ENCODE results near the gene ITGA5.
A peak's percentile ranks its signal among the peaks of the same experiment; 100 is the strongest.

The ITGA5 gene

DNA sequence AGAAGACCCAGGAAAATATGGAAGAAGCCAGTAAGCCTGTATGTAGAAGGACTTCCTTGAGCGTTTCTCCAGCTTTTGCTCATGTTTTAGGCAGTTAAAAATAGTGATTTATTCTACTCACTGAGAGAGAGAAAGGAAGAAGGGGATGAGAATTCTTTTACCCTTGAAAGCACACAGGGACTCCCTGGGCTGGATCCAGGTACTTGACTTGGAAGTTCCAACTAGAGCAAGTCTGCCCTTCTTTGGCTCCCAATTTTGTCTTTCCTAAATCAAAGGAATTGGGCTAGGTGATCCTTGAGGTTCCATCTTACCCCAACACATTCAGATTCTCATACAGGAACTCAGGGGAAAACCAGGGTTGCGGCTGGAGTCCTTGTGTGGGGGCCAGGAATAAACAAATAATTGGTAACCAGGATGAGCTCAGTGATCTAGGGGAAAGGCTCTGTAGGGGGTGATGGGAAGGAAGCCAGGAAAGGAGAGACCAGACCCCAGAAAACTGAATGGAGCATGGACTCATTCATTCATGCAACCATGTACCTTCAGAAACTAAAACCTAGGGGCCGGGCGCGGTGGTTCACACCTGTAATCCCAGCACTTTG lies 11.5 kb upstream of the ITGA5 start:
- DNase-seq (ENCODE audit: low read depth), result no peak

DNA sequence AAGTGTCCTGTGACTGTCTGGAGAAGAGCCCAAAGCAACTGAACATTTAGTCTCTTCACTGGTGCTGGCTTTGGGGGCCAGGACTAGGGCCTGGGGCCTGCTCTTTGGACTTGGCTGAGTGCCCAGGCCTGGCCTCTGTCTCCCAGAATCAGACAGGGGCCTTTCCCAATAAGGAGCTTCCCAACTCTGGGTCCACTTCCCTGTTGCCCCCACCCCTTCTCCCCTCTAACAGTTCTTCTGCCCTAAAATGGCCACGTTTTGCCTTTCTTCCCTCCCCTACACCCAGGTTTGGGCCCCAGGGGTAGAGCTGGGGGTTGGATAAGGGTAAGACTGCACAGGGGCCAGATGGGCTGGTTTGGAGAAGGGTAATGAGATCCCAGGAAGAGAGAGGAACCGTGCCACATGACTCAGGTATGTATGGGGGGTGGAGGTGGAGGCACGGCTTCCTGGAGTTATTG lies 10.0 kb upstream of the ITGA5 start:
- DNase-seq (ENCODE audit: low read depth), result no peak

DNA sequence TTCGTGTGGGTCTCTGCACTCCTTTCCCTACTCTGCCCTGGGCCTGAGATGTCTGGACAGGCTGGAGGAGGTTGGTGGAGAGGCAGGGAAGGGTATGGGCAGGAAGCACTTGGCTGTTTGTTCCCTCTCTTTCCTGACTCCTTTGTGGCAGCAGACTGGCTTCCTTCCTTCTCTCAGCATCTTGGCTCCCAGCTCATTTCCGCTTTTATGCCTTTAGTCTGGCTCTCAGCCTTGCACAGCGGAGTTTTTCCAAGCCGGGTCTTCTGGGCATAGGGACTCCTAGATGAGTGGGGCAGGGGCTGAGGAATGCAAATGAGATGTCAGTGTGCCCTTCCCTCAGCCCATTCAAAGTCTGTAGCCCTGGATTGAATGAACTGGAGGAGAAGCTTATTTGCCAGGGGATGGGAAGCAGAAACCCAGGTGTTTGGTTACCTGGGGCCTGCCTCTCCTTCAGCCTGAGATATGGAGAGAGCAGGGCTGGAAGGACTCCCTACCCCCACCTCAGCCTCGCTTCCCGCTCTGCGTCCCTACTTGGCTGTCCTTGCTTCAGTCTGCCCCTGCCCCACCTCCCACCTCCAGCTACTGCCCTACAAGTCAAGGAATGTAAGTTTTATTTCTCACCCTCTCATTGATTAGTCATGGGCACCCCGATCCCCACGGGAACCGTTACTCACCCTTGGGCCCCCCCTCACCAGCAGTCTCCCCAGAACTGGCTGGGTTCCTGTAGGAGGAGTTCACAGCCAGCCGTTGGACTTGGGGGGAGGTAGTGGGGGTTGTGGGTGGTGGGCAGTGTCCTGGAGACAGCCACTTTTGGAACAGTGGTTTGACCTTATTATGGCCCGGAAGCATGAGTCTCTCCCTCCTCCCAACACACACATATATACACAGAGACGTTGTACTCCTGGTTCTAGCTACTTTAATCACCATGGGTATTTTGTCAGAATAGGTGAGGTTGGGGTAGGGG lies 9.3 kb upstream of the ITGA5 start:
- DNase-seq (ENCODE audit: low read depth), result peak; percentile 79

DNA sequence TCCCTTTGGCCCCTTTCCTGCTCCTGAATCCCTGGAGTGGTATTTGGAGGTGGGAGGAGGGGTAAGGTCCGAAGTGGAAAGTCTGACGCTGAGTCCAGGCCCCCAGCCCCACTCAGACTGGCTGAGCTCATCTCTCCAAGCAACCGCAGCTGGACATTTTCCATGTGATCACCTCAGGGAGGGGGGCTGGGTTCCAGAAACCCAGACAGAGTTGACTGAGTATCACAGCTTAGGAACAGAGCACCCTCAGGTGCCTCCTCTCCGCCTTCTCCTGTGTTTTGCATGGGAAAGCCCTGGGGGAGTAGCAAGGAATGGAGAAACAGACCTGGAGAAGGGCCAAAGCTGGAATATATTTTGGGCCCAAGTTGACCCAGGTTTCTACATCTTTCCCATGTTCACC lies 8.0 kb upstream of the ITGA5 start:
- DNase-seq (ENCODE audit: low read depth), result no peak

DNA sequence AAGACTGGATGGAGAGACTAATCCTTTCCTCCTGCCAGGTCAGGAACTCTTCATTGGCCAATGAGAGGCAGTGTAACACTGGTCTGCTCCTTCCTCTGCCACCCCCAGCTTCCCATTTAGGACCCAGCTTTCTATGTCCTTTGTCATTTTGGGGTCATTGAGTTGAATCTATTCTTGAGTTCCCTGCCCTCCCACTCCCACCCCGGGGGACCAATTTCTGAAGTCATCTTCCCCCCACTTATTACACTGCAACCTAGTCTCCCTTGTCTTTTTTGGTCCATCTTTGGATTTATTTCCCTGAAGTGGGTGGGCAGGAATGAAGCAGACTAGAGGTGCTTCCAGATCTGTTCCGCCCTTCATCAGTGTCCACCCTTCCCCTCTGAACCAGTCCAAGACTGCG lies 7.6 kb upstream of the ITGA5 start:
- no peak for DNase-seq (ENCODE audit: low read depth)

DNA sequence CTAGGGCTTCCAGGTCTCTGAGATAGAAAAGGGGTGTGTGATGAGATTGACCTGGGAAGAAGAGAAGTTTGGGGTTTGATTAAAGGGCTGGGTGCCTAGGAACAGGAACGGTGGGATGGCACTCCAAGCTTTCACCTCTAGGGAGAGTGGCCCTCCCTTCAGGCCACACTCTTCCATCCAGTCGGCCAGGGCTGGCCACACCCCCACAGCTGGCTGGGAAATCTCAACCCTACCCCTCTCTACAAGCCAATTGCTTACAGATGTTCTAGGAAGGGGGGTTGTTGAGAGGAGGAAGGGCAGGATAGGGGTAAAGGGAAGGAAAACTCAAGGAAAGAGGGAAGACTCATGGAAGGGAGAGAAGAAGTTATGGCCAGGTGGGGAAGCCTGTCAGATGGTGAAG lies 6.6 kb upstream of the ITGA5 start:
- DNase-seq (ENCODE audit: low read depth), result no peak

DNA sequence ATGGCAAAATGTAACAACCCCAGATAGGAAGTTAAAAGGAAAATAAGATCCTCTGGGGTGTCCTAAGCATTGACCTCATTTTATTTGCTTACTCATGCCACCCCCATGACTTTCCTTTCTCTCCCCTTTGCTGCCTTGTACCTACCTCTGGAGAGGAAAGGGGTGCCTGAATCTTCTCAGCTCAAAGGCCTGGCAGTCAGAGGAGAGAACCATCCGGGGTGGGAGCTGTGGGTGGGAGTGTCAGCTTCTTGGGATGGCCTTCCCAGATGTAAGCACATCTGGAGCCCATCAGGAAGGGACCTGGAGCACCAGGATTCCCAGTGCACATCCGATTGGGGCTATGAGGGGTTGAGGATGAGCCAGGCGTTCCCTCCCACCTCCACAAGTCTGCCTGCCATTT lies 5.2 kb upstream of the ITGA5 start:
- DNase-seq (ENCODE audit: low read depth), result no peak

DNA sequence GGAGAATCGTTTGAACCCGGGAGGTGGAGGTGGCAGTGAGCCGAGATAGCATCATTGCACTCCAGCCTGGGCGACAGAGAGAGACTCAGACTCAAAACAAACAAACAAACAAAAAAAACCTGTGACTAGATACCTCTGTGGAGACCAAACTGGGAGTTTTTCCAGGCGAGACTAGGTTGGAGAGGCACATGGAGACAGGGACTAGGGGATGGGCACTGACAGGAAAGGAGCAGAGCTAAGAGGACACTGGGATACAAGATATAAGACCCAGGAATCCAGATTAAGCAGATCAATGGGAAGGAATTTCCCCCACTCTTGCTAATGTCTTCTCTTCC lies 4.7 kb upstream of the ITGA5 start:
- no peak for DNase-seq (ENCODE audit: low read depth)

DNA sequence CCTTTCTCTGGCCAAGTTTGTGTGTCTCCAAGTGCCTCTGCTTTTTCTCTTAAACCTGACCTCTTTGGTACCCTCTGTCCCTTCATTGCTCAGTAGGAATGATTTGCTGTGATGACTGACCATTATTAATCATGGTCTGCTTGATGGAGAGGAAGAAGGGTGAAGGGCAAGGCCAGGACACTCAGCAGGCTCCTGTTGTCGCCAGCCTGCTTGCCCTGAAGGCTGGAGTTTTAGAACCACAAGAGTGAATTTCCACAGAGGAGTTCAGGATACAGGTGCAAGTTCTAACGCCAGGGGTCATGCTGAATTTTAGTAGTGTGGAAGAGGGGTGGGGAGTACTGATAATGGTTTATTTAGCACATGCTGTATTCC lies 2.8 kb upstream of the ITGA5 start:
- no peak for DNase-seq (ENCODE audit: low read depth)

DNA sequence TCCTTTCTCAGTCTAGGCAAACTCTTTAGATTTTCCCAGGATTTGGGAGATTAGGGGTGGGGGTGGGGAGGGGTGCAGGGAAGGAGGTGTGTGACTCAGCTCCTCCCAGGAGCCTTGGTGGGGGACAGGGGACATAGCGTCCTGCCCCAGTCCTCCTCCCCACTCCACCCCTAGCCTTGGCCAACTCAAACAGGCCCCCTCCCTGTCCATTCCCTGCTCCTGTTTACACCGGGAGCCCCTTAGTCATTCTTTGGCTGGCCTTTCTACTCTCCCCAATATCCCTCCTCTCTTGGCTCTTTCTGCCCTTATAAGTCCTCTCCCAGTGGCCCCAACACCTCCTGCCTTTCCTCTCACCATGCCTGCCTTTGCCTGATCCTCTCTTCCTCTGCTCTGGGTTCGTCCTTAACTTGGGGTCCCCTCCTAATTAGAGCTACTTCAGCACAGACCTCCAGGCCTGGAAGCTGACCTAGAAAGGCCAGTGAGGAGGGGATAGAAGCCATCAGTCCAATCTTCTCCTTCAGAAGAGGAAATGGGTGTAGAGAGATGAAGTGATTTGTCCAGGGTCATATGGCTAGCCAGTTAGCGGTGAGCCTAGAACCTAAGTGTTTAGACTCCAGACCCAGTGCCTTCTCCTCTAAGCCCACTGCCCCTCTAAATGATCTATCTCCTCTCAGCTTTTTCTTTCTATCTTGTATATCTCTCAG lies 2.3 kb upstream of the ITGA5 start:
- DNase-seq (ENCODE audit: low read depth), result no peak

DNA sequence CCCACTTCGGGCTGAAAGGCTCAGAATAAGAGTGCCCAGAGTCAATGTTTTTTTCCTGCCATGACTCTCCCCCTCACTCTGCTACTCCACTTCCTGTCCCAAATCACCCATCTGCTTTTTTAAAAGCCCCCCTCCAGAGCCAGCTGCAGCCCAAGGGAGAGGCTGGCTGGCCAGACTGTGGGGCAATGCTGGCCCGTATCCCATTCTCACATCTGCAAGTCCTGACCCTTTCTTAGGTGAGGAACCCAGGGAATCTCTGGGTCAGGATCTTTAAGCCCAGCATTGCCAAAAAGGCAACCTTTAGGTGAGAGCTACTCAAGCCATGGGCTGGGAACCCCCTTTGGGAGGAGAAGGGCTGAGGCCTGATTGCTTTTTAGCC lies 1.7 kb upstream of the ITGA5 start:
- no peak for DNase-seq (ENCODE audit: low read depth)

DNA sequence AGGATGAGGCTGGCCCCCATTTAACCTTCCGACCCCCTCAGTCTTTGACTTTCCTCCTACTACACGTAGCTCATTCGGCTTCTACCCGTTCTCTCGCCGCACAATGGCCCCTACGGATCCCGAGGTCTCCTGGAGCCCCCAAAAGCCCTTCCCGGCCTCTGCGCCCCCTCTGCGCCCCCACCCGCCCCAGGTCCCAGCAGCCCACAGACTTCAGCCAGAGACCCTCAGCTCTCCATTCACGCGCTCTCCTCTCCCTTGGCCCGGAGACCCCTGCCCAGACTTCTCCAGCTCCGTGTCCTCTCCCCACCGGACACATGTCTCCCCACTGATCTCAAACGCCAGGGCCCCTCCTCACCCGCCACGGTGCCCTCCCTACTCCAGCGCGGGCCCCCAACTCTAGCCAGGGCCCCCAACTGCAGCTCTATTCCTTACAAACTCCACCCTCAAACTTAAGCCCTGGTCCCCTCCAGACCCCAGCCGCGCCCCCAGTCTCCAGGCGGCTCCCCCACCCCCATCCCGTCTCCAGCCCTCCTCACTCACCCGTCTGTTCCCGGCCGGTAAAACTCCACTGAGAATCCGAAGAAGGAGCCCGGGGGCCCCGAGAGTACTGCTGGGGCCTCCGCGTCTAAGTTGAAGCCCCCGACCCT lies 502 bp downstream of the ITGA5 start:
- DNase-seq (ENCODE audit: low read depth), result no peak

DNA sequence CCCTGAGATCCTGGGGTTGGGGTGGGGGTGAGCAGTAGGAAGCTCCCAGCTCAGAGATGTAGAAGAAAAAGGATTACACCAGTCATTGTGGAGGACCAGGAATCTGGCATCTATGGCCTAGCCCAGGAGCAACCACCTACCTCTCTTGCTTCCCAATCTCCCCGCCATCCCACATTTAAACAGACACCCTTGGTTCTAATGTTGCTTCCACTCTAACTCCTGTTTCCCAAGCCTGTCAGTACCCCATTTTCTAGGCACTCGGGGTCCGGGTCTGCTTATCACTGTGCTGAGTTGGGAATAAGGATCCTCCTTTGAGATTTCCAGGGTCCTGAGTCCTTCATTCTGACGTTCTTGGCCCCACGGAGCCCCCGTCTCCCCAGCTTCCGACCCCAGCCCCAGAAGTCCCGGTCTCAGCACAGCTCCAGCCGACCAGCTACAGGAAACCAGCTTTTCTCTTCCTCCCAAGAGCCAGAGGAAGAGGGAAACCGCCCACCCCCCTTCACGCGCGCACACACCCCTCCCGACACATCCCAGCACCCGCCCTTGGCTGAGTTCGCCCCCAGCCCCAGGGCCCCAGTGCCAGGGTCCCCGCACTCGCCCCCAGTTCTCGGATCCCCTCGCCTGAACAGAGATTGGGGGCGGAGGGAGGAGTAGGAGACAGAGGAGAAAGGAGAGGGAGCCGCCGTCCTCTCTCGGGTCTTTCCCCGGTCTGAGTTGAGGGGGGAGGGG lies 1.2 kb downstream of the ITGA5 start:
- DNase-seq (ENCODE audit: low read depth), result no peak

DNA sequence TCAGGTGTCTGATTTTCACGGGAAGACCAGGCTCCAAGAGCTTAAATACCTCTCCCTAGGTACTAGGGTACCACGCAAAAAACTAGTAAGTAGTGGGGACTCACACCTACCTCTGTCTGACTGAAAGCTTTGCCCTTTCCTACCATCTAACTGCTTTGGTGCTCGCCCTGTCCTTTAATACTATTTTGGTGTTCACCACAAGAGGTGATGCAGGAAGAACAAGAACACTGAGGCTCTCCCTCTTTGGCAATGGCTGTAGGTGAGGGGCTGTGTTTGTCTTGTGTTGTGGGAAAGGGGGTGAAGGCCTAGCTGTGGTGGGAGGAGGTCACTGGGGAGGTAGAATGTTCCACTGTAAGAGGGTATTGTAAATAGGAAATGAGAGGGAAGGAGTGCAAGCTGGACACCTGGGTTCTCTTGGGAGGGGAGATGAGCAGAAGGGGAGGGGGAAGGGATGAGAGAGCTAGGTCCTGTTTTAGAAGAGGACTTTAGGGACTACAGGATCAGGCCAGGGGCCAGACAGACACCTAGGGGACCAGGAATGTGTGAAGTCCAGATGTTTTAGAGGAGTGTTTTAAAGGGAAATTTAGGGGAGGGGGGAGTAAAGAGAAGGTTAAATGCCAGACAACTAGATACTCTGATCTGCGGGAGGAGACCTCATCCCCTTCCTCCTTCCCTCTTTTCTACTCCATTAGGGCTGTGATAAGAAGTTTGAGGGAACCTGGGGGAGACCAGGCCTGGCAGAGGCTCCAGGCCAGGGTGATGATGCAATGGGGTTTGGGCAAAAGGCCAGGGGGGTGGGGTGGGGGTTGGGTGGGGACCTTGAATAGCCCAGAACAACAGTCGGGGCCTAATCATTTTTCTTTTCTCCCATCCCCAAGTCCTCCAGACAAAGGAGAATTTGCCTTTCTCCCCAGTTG lies 2.1 kb downstream of the ITGA5 start:
- DNase-seq (ENCODE audit: low read depth), result no peak

DNA sequence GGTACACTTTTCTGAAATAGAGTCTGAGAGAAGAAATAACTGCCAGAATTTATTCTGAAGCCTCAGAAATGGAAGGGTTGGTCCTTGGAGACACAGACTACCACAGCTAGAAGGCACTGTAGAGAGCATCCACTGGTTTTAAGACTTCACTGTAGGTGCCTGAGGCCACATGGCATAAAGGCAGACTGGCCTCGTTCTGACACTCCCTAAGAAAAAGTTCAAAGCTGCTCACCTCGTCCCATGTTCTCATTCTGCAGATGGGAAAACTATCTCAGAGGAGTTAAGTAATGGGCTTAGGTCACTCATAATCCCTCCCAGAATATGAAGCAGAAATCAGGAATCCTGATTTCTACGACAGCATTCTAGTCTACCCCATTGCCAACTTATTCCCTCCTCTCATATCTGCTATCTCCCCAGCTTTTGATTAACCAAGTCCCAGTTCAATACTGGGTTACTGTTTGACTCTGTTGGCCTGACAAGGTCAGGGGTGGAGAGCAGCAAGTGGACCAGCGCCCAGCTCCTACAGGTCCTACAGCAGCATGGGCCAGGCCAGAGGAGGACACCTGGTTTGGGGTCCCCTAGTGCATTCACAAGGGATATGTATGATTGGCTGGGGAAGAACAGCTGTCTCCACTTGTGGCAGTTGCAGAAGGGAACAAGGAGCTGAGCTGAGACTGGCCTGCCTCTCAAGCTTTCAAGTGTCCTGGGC lies 3.7 kb downstream of the ITGA5 start:
- DNase-seq (ENCODE audit: low read depth), result no peak

DNA sequence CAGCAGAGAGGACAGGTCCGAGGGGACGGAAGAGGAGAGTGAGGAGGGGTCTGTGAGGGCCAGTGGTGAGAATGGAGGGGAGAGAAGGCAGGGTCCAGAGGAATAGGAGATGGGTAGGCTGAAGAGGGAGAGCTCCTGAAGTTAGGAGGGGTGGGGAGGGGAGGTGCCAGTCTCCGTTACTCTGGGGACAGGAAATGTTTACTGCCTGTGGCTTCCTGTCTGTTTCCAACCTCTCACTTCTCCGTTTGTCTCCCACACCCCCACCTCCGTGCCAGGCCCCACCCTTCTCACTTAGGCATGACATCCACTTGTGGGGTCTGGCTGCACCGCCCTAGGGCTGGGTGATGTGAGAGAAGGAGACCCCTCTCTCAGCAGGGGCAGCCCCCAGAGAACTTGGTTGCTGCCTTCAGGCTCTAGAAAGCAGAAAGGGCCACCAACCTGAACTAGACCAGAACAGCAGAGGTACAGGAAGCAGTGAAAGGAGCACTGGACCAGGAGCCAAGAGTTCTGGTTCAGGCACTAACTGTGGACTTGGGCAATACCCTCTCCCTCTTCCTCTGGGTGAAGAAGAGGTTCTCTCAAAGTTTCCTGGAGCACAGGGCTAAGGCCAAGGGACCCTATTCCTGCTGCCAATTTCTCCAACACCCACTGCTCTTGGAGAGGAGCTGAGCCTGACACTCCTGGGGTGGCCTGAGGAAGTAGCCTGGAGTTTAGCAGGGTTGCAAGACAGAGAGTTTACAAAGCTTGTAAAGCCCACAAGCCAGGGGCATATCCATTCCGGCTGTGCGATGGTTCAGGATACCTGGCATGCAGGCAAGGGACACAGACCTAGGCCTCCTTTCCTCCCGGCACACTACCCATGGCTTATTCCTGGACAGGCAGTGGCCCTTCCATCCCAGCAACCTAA lies 5.5 kb downstream of the ITGA5 start:
- peak; percentile 64 for DNase-seq (ENCODE audit: low read depth)

DNA sequence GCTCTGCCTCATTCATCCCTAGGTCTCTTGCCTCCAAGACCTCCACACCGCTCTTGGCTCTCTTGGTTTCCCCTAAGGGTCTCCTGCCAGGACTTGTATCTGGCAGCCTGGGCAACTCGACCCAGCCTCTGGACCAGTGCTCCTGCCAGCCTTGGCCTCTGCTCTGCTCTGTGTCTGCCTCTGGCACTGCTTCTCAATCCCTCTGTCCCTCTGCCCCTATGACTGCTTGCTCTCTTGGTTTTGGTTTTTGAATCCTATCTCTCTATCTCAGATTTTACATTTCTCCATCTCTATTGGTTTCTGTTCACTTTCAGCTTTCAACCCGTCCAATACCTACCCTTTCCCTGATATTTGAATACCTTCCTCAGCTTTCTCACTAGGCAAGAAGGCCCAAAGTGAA lies 6.3 kb downstream of the ITGA5 start:
- no peak for DNase-seq (ENCODE audit: low read depth)

DNA sequence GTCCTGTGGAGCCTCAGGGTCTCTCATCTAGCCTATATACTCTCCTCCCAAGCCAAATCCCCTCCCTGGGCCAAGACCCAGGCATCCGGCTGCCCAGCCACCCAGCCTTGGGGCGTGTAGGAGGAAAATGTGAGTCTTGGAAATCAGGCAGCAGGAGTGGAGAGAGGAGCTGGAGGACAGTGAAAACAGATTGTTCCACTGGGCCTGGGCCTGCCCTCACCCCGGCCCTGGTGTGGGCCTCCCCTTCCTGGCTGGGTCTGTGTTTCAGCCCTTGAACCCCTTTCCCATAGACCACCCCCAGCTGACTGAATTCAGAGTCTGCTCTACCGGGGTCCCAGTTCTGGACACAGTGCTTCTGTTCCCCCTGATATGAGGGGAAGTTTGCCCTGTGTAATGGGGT lies 6.7 kb downstream of the ITGA5 start:
- no peak for DNase-seq (ENCODE audit: low read depth)

Data from iris pigment epithelial cell (primary cell).